LNCAP (cell line): Measurements from ENCODE around the gene ADAMTSL4.

Experiments used
- CTCF ChIP-seq: fragments of 450-650 bp; IDR thresholded peaks from 2 replicates; pipeline ENCODE4 v1.5.1; 2017; ENCODE audit warnings: mild to moderate bottlenecking

The ADAMTSL4 gene

DNA sequence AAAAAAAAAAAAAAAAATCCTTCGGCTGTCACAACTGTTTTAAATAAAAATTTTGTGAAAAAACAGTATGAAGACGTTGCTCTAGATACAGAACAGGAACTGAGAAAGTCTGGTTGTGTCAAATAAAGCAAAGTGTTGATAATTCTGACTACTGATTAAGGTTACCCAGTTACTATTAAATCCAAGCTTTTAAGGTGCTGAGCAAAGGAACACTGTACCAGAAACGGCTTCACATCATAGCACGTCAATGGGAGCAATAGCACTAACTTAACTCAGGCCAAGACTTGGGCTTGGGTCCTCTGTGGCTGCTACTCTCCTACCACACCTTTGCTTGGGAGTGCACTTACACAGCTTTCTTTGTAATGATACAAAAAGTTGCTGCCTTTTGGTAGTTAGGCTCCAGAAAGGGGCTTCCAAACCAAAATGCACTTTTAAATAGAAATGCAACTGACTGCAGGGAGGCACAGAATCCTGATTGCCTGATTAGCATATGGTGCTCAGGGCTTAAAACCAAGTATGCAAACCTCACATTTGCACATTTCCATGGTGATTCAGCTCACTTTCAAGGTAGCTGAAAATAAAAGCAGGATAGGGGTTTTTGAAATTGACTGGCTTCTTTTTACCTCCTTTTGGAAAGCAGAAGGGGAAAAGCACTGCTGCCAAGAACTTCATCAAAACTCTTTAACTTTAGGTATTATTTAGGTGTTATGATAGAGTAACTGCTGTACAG, 23.9 kb downstream of the ADAMTSL4 start:
- no peak for TF ChIP-seq CTCF

DNA sequence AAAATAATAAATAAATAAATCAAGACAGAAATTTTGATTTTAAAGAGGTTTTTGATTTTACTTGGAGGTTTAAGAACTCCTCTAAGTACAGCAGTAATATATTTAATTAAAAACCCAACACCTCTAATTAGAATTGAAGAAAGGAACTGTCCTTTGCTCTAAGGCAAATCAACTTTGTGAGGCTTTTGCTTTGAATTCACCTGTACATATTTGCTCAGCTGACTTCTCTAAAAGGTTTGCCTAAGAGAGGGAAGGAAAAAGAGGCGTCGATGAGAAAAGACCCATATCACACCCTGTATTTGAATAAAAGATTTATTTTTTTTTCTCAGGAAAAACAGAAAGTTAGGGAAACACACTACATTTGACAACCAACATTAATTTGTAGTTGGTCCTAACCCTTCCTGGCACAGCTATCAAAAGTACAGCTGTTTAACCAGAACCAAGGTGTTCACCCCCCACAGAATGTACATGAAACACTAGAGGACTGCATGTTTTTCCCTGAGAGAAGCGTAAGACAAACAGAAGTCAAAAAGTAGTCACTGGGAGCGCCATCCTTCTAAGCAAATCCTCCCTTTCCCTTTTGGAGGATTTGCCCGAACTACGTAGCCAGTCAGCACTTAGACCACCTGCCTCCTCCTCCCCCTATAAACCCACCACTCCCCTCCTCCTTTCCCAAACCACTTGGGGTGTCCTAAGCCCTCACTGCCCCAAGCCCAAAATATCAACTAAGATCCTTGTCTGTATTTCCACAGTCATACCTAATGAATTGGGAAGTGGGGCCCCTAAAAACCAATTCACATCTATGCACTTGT, 25.3 kb downstream of the ADAMTSL4 start:
- no peak for TF ChIP-seq CTCF

- no peak for TF ChIP-seq CTCF
These were observed 25.9 kb downstream of the ADAMTSL4 start for GRCh38 chr1:150575072-150575489.

DNA sequence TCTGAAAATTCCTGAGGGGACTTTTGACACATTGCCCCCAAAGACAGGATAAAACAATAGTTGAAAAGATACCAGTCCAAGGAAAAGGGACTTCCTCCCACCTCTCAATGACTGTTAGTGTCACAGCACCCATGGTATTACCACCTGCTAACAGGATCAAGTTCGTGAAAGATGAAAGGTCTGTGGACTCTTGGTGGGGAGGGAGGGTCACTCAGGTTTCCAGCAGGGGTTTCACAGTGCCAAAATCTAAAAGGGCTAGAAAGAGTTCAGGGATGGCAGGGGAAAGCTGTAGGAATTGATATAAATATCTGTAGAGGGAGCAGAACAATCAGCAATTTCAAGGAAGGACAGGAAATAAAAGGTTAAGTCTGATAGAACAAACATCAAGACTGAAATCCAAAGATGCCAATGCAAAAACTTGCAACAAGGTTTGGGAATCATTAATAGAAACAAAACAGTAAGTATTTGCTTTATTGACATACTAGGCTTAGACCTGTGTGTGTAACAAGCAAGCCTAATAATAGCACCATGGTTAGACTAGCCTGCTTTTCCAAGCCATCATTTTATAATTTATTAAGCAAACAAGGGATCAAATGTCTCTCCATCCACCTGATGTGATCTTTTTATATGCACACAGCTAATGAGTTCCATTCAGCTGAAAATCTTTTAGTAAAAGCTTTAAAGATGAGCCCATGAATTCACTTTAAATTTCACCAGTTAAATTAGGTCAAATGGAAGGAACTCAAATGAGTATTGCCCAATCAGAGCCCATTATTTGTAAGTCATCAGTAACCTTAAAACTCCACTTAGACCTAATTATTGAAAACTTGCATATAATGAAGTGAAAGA, 26.5 kb downstream of the ADAMTSL4 start:
- no peak for TF ChIP-seq CTCF

GRCh38 chr1:150576367-150576711, 27.1 kb downstream of the ADAMTSL4 start:
- TF ChIP-seq CTCF = no peak

GRCh38 chr1:150576794-150577556, 27.8 kb downstream of the ADAMTSL4 start:
- TF ChIP-seq CTCF = no peak
